GM18858 (cell line): Measurements from ENCODE around the gene GALNTL6.
"Not testable (repeated sequence)": the region's sequence is repeated elsewhere in the genome, so short reads cannot be mapped to it uniquely, and the experiment has no call there.

ENCODE experiments used
- ATAC-seq: cut with Tn5 transposase; IDR thresholded peaks from one replicate; pipeline ENCODE4 v1.9.1; 2021; ENCODE audit not compliant: unreplicated experiment

The GALNTL6 gene

DNA sequence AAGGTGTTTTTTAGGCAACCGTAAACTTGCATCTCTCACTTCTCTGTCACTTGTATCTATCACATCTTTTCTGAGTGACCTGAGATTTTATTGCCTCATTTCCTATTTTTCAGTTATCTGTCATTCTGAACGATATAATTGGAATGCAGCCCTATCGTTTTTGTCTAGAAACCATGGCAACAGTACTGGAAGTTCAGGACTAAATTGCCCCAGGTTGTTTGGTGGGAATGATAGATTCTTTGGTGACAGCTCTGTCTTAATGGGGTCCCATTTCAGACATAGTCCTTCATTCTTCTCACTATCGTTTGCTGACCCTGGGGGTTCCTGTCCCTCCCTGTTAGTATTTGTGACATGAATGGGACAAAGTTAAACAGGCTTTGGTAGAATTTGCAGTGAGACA, 1087.7 kb downstream of the GALNTL6 start:
- no peak for ATAC-seq

DNA sequence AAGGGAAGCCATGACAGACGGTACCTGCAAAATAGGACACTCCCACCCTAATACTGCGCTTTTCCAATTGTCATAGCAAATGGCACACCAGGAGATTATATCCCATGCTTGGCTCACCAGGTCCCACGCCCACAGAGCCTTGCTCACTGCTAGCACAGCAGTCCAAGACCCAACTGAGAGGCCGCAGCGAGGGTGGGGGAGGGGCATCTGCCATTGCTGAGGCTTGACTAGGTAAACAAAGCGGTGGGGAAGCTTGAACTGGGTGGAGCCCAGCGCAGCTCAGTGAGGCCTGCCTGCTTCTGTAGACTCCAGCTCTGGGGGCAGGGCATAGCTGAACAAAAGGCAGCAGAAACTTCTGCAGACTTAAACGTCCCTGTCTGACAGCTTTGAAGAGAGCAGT, 1099.3 kb downstream of the GALNTL6 start:
- not testable (repeated sequence) for ATAC-seq

DNA sequence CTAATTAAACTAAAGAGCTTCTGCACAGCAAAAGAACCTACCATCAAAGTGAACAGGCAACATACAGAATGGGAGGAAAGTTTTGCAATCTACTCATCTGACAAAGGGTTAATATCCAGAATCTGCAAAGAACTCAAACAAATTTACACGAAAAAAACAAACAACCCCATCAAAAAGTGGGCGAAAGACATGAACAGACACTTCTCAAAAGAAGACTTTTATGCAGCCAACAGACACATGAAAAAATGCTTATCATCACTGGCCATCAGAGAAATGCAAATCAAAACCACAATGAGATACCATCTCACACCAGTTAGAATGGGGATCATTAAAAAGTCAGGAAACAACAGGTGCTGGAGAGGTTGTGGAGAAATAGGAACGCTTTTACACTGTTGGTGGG, 1104.2 kb downstream of the GALNTL6 start:
- not testable (repeated sequence) for ATAC-seq

DNA sequence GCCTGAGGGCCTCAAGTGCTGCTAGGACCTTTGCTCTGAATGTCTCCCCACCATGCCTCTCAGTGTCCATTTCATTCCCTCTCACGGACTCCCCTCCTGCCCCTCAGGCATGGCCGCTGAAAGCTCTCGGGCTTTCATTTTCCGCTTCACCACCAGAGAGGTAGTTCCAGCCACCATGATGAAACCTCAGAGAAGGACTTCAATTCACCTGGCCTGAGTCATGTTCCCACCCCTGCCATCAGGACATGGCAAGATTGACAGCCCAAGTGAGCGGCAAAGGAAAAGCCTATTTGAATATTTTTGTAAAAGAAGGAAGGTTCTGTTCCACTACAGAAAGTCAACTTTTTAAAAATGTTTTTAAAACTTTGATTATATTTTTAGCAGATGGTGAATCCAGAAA, 1106.1 kb downstream of the GALNTL6 start:
- ATAC-seq: no peak

DNA sequence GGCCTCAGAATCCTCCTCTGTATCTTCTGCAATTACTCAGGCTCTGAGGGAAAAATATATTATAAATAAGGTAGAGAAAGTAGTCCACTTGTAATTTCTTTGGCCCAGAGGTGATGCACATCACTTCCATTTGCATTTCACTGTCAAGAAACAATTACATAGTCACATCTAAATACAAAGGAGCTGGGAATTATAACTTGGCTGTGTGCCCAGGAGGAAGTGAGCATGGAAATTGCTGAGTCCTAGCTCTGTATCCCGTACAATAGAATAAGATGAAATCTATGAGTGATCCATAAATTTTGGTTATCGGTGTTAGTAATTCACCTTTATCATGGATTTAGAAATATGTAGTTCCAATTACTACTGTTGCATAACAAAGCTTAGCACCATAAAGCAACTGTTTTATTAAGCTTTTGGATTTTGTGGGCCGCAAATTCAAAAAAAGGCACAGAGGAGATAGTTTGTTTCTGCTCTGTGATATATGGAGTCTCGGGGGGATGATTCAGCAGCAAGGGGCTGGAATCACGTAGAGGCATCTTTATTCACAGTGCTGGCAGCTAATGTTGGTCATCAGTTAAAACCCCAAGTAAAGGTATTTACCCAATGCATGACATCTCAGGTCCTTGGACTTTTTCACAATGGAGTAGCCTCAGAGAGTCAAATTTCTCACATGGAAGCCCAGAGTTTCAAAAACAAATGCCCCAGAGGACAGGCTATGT, 1114.1 kb downstream of the GALNTL6 start:
- ATAC-seq: no peak

DNA sequence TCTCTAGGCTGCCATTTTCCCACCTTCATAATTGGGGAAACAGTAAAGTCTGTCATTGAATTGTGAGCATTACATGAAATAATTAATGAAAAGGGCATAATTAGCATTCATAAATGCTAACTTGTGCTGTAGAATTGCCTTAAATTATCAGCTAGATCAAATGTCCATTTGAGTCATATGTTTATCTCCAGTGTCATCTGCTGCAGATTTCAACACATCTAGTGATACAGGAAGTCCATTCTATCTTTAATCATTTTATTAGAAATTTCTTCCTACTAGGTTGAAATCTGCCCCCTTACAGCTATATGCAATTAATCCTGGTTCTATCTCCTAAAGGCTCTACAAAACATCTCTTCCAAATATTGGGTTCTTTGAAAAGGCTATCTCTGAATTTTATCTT, 1115.1 kb downstream of the GALNTL6 start:
- ATAC-seq: no peak

DNA sequence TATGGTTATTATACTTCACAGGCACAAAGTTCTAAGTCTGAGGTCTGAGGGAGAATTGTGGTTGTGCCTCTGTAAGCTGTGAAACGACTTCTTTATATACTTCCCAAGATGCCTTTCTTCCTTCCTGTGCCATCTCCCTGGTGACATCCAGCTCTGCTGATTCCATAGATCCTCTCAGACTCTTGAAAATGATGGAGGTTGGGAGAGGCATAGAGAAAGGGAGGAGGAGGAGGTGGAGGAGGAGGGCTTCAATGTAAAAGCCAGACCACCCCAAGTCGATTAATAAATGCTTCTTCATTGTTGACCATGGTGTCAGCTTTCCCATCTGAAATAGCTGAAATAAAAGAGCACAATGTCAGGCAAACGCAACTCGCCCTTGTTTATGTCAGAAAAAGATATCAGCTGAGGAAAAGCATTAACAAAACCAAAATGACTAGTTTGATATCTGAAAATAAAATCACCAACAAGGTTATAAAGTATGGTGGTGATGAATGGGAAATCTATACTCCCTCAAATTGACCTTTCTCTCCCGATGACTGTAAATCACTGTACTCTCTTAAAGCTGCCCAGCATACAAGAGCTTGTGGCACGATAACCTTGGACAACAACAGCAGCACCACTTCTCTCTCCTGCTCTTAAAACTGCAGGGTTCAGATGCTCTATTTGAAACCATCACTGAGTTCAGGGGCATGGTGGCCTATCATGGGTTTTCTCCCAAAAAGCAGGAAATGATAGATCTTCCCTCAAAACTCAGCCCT, 1125.0 kb downstream of the GALNTL6 start:
- ATAC-seq: no peak

DNA sequence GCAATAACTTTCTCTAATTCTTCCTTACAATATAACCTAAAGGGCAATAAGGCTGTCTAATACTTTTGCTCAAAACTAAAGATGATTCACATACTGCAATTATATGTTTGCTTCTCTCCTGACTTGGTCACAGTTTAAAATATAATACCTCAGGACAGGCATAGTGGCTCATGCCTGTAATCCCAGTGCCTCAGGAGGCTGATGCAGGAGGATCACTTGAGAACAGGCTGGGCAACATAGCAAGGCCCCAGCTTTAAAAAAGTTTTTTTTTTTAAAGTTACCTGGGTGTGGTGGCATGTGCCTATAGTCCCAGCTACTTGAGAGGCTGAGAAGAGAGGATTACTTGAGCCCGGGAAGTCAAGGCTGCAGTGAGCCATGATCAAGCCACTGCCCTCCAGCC, 1125.7 kb downstream of the GALNTL6 start:
- ATAC-seq: no peak

DNA sequence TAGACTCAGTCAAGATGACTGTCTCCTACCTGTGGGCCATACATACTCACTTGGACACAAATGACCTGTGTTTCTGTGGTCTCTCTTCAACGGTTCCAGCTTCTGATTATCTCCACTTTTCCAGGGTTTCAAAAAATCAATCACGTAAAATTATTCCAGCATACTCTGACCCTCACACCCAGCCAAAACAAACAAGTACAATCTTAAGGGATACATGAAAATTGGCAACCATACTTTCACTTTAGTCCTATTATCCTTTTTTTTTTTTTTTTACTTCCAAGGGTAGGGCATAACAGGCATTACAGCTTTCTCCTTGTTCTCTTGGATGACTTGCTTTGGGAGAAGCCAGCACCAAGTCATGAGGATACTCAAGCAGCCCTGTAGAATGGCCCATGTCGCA, 1129.6 kb downstream of the GALNTL6 start:
- no peak for ATAC-seq

DNA sequence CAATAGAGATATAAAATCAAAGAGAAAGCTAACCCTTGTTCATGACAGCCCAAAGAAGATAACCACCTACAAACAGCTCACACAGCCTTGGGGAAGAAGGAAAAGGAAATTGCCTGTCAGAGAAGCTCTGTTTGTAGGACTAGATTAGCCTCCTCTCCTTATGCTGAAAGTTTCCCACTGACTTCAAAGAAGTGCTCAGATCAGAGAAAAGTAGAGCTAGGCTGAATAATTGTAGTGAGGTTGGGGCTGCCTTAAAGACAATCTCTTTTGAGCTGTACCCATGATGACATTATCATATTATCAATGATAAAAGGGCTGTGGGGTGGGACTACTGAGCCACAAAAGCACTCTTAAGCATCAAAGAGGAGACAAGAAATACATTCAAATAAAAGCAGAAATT, 1132.4 kb downstream of the GALNTL6 start:
- no peak for ATAC-seq

DNA sequence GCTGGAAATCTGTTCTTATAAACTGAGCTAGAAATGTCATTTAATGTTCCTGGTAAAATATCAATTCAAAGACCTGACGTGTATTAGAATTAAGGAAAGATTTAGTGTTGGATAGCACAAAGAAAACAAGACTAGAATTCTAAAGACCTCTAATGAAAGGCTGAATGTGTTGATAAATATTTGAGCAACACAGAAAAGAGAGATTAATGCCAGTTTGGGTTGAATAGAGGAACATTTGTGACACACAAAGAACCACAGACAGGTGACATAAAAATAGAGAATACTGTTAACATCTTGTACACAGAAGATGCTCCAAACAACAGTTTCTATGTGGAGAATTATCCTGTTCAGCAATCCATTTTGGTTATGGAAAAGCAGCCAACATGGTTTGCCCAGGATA, 1133.3 kb downstream of the GALNTL6 start:
- ATAC-seq: no peak

DNA sequence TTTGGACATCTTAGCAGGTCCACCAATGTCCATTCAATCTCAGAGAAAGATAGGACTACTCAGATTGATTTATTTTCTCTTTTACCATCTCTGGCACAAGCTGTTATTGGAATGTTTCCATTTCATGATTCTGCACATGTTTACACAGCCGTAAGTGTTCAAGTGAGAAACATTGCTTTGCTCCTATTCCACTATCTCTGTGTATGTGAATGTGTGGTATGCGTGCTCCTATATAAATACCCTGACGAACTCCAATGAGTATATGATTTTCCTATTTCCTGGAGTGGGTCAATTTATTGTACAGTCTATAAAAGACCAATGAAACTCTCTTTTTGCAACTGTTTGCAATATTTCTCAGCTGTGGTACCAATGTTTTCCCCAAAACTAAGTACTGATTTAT, 1134.4 kb downstream of the GALNTL6 start:
- ATAC-seq: no peak

DNA sequence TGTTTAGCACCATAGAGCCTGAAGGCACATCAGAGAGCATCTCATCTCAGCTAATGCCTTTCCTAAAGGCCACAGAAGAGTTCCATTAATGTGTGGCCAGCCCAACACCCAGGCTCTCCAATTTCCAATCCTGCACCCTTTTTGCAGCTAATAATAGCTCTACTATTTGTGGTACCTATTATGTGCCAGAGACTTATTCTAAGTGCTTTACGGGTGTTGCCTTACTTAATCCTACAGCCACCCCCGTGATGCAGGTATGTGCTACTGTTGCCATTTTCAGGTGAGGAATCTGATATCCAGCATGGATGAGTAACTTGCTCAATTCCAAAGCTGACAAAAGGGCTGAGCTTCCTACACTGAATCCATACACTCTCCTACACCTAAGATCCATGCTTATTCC, 1137.8 kb downstream of the GALNTL6 start:
- ATAC-seq: no peak

DNA sequence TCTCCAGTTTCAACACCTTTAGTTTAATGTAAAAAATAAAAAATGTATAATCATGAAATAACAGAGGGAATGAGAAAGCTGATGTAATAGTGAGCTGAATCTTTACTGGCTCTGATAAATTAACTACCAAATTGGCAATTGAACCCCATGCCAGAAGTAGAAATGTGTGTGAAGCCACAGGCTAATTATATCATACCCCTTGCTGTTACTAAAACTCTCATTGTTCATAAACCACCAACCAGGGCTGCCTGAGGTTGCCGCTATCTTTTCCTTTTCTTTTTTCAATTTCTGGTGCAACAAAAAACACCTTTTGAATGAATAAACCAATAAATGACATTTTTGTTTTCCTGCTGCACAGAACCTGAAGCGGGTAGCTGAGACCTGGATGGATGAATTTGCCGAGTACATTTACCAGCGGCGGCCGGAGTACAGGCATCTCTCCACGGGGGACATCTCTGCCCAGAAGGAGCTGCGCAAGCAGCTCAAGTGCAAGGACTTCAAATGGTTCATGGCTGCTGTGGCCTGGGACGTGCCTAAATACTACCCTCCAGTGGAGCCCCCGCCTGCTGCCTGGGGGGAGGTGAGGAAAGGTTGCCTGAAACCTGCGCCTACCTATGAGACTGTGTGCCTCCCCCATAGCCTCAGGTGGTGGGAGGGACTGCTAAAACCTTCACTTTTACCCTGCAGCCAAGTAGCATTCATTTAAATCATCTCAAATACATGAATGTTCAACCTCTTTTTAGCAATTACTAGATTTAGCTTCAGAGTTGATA, 1138.7 kb downstream of the GALNTL6 start:
- ATAC-seq: no peak

DNA sequence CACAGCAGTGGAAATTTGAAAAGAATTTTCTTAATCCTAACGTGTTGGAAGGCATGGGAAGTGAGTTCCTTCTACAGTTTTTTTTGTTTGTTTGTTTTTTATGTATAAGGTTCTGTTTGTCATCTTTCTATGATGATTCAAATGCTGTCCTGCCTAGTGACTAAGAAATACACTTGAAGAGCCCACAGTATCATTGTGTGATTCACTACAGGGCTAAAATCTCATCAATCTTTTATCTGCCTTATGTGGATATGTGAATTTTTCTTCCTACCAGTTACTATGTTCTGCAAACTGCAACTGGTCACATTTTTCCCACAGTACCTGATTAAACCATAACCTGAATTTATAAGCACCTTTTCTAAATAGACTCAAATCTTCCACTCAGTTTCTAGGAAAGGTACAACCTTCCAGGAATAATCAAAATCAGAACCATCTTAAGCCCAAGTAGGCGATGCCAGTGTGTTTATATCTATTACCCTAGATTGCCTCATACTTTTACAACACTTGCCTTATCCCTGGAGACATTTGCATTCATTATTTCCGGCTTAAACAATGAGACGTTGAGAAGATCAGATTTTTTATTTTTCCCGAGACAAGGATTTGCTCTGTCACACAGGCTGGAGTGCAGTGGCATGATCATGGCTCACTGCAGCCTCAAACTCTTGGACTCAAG, 1140.8 kb downstream of the GALNTL6 start:
- no peak for ATAC-seq

DNA sequence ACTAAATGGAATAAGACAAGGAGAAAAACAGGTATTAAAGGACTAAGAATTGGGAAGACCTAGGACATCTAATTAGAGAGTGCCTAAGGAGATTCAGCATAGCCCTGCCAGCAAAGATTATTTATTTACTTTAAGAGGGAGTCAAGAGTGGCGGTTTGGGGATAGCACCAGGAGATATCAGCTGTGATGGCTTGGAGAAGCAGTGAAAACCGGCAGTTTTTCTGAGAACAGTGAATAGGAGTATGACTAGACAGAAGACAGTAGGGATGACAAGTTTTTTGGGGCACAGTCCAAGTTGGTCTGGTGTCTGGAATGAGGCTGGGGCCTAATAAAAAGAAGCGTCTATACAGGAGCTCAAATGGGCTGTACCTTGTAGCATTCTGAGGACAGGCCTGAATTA, 1143.1 kb downstream of the GALNTL6 start:
- ATAC-seq: not testable (repeated sequence)

DNA sequence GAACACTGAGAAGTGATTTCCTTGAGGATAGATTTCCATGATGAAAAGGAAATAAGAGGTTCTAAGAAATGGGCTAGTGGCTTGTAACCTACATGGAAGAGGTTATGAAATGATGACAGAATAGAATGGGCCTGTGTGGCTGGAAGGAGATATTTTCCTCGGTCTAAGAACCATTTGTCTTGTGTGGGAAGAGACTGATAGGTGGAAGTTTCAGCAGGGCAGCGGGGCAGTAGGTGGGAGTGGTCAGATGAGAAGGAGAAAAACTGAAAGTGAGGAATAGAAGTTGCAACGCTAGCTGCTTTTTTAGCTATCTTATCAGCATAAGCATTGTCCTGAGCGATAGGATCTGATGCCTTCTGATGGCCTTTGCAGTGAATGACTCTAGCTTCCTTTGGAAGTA, 1144.0 kb downstream of the GALNTL6 start:
- no peak for ATAC-seq

DNA sequence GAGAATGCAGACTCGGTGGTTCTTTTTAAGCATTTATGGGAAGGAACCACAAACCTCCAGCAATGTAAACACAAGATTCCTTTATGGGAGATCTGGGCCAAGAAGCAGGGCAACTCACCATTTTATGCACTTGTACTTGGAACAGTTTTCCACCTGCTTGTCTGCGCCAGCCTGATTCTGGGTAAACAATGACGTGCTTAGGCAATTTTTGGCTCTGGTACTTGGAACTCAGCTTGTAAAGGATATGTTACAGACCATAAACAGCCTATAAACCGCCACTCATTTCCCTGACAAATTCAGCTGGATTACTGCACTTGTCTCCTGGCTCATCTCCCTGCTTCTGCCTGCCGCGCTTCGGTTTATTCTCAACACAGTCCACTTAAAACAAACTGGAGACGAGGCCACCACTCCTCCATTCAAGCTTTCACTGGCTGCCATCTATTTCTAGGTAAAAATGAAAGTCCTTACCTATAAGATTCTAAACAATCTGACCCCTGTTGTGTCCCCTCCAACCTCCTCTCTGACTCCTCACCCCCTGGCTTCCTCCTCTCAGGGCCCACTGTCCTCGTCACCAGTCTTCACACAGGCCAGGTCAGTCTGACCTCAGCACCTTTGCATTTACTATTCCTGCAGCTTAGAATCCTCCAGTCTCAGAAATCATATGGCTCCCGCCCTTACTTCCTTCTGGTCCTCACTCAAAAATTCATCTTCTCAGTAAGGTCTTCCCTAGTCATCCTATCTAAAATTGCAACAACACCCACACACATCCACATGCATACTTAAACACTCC, 1149.6 kb downstream of the GALNTL6 start:
- ATAC-seq: no peak

DNA sequence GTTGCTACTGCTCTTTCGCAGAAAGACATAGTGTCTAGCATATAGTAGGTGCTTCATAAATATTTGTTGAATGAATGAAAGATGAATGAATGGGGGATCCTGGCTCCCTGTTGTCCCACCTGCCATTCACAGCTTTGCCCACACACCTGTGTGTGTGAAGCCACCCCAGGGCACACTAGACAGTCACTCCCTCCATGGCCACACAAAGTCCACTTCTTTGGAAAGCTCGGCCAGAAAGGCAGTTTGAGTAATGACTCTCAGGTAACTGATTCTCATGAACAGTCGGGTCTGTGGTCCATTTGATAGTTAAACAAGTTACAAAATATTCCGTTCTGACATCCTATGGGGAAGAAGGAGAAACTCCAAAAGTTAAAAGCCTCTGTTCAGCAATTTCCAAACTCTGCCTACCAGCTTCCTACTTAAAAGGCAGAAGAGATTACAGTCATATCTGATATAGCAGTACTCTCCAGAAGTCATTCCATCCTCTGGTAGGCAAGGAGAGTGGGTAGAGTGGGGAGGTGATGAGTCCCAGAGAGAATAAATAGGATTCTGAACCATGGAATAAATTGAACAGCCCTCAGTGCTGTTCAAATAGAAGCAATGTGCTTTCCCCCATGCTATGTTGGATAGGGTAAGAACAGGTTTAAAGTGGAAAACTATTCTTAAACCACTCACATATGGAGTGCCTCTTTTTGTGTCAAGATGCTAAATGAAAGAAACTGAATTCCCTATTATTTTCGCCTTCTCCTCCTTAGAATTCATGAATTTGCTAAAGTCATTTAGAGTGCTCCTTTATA, 1150.5 kb downstream of the GALNTL6 start:
- no peak for ATAC-seq

DNA sequence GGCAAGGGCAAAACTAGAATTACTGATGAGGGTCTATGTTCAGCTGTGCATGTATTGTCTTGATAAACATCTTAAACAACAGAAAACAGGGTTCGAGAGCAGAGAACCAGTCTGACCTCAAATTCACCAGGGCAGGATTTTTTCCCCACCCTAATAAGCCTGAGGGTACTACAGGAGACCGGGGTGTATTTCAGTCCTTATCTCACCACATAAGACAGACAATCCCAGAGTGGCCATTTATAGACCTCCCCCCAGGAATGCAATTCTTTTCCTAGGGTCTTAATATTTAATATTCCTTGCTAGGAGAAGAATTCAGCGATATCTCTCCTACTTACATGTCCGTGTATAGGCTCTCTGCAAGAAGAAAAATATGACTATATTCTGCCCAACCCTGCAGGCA, 1157.0 kb downstream of the GALNTL6 start:
- not testable (repeated sequence) for ATAC-seq
